ENCODE measurements around the gene B4GALNT2. TPM values are rescaled to one million over a fixed set of nuclear protein-coding genes. Genes with fewer than 3 reads are reported as not detected.

Gene B4GALNT2
- total RNA-seq, 2 donors from 2014 or later: 0.04 to 0.11 TPM

GRCh38 chr17:49213399-49213798, 80.8 kb downstream of the B4GALNT2 start:
- DNase-seq: no peak
- Mint-ChIP-seq H3K36me3 (ENCODE audit: low read depth) (no peaks in the 10 kb centered on the region), H3K27ac (no peak overlapping the region), H3K4me1 (peaks cover 24% of the 10 kb centered on the region), H3K4me3 (no peak overlapping the region), H3K27me3 (ENCODE audit: insufficient read depth) (peaks cover 5% of the 10 kb centered on the region), H3K9me3 (no peaks in the 10 kb centered on the region)
- H3K4me3 ChIP-seq (ENCODE audit: low read length): no peak overlapping the region
- no peak overlapping the region for H3K27ac ChIP-seq (ENCODE audit: low read depth, low read length)
- no peaks in the 10 kb centered on the region for H3K36me3 ChIP-seq (ENCODE audit: control insufficient read depth, insufficient read depth, low read length)
- no peaks in the 10 kb centered on the region for H3K27me3 ChIP-seq (ENCODE audit: control insufficient read depth, insufficient read depth, low read length, poor library complexity, severe bottlenecking)
- no peak for TF ChIP-seq CTCF (conservative IDR thresholded peaks at IDR 0.05)
- no peak overlapping the region for H3K9ac ChIP-seq (ENCODE audit: extremely low read depth, low read length, poor library complexity, severe bottlenecking)
- WGBS, 2 experiments (ENCODE audit: insufficient coverage in 1 of 2, insufficient read length in 1 of 2): 76 to 88% methylated on average over 5 of the region's 5 CpGs
- peaks cover 3% of the 10 kb centered on the region for H3K4me1 ChIP-seq (ENCODE audit: control insufficient read depth, insufficient read depth, low read length)
- no peaks in the 10 kb centered on the region for H3K9me3 ChIP-seq (ENCODE audit: control insufficient read depth, low read length)

- H3K9ac ChIP-seq (ENCODE audit: extremely low read depth, low read length, poor library complexity, severe bottlenecking): no peak overlapping the region
- H3K27ac ChIP-seq (ENCODE audit: low read depth, low read length): no peak overlapping the region
- H3K4me3 ChIP-seq (ENCODE audit: low read length): no peak overlapping the region
- no peak for TF ChIP-seq CTCF (conservative IDR thresholded peaks at IDR 0.05)
- H3K27me3 Mint-ChIP-seq (ENCODE audit: insufficient read depth): peaks cover 5% of the 10 kb centered on the region
- no peaks in the 10 kb centered on the region for H3K27me3 ChIP-seq (ENCODE audit: control insufficient read depth, insufficient read depth, low read length, poor library complexity, severe bottlenecking)
- H3K36me3 ChIP-seq (ENCODE audit: control insufficient read depth, insufficient read depth, low read length): no peaks in the 10 kb centered on the region
- H3K4me1 Mint-ChIP-seq: peaks cover 21% of the 10 kb centered on the region
- no peak for DNase-seq
- no peak overlapping the region for H3K27ac Mint-ChIP-seq
- peaks cover 3% of the 10 kb centered on the region for H3K4me1 ChIP-seq (ENCODE audit: control insufficient read depth, insufficient read depth, low read length)
- H3K4me3 Mint-ChIP-seq: no peak overlapping the region
- H3K9me3 ChIP-seq (ENCODE audit: control insufficient read depth, low read length): no peaks in the 10 kb centered on the region
- H3K9me3 Mint-ChIP-seq: no peaks in the 10 kb centered on the region
- WGBS, 2 experiments (ENCODE audit: insufficient coverage in 1 of 2, insufficient read length in 1 of 2): 94% methylated on average over 2 of the region's 2 CpGs; no CpG with 5 or more reads in 1 of the 2 experiments
- H3K36me3 Mint-ChIP-seq (ENCODE audit: low read depth): no peaks in the 10 kb centered on the region
These were observed 81.3 kb downstream of the B4GALNT2 start for GRCh38 chr17:49213847-49214246.

- no peak for TF ChIP-seq CTCF (conservative IDR thresholded peaks at IDR 0.05)
- Histone ChIP-seq H3K4me3 (ENCODE audit: low read length) (no peak overlapping the region), H3K9ac (ENCODE audit: extremely low read depth, low read length, poor library complexity, severe bottlenecking) (no peak overlapping the region), H3K9me3 (ENCODE audit: control insufficient read depth, low read length) (no peaks in the 10 kb centered on the region), H3K27me3 (ENCODE audit: control insufficient read depth, insufficient read depth, low read length, poor library complexity, severe bottlenecking) (no peaks in the 10 kb centered on the region), H3K27ac (ENCODE audit: low read depth, low read length) (no peak overlapping the region), H3K4me1 (ENCODE audit: control insufficient read depth, insufficient read depth, low read length) (peaks cover 3% of the 10 kb centered on the region), H3K36me3 (ENCODE audit: control insufficient read depth, insufficient read depth, low read length) (no peaks in the 10 kb centered on the region)
- Mint-ChIP-seq H3K36me3 (ENCODE audit: low read depth) (no peaks in the 10 kb centered on the region), H3K27me3 (ENCODE audit: insufficient read depth) (peaks cover 9% of the 10 kb centered on the region), H3K9me3 (no peaks in the 10 kb centered on the region), H3K4me3 (no peak overlapping the region), H3K27ac (no peak overlapping the region), H3K4me1 (peaks cover 14% of the 10 kb centered on the region)
- 85 to 86% methylated on average over 12 of the region's 12 CpGs for WGBS, 2 experiments (ENCODE audit: insufficient coverage in 1 of 2, insufficient read length in 1 of 2)
- no peak for DNase-seq
These were observed 82.2 kb downstream of the B4GALNT2 start for GRCh38 chr17:49214676-49215360.

Data from endodermal cell (in vitro differentiated cells).